Fibroblast of lung (primary cell): ENCODE results near the gene CHRNA5. TPM values are rescaled to one million over a fixed set of nuclear protein-coding genes. Genes with fewer than 3 reads are reported as not detected.
"Not testable (repeated sequence)": the region's sequence is repeated elsewhere in the genome, so short reads cannot be mapped to it uniquely, and the experiment has no call there.

Experiments
- DNase-seq, 2 donors: peaks; one replicate each; pipeline versions ENCODE4 v3.0.0 to v3.0.0-alpha.2; 2010; ENCODE audit warnings: low read depth in 2 of 2
- H2AFZ ChIP-seq: 2 replicates; pipeline ENCODE4 v1.5.1; 2012; ENCODE audit warnings: low read length, control low read depth, inconsistent platforms
- H3K27ac ChIP-seq: 2 replicates; pipeline ENCODE4 v1.5.1; 2011; ENCODE audit warnings: low read length, control low read depth; ENCODE audit not compliant: insufficient read depth
- H3K27me3 ChIP-seq: 2 replicates; pipeline ENCODE4 v1.5.1; 2011; ENCODE audit warnings: mild to moderate bottlenecking, low read length; ENCODE audit not compliant: control insufficient read depth, insufficient read depth
- H3K36me3 ChIP-seq: 2 replicates; pipeline ENCODE4 v1.5.1; 2011; ENCODE audit warnings: low read length; ENCODE audit not compliant: control insufficient read depth, insufficient read depth
- H3K4me1 ChIP-seq: 2 replicates; pipeline ENCODE4 v1.5.1; 2011; ENCODE audit warnings: low read length; ENCODE audit not compliant: control insufficient read depth, insufficient read depth; ENCODE audit errors: extremely low read depth
- H3K4me2 ChIP-seq: 2 replicates; pipeline ENCODE4 v1.5.1; 2011; ENCODE audit warnings: low read length, control low read depth; ENCODE audit not compliant: insufficient read depth; ENCODE audit errors: extremely low read depth
- H3K4me3 ChIP-seq, 4 experiments: fragments of 200-600 bp in 1 of 4; sonication (generic) in 1 of 4; replicated peaks in 1 of 4; 2 replicates each; pipeline ENCODE4 v1.5.1; 2011 to 2016; ENCODE audit warnings: low read length in 4 of 4, low read depth in 3 of 4, mild to moderate bottlenecking in 3 of 4, control low read depth in 2 of 4, inconsistent platforms in 1 of 4, mixed read lengths in 1 of 4; ENCODE audit not compliant: insufficient read depth in 1 of 4; ENCODE audit errors: control extremely low read depth in 1 of 4
- H3K79me2 ChIP-seq: 2 replicates; pipeline ENCODE4 v1.5.1; 2012; ENCODE audit warnings: mild to moderate bottlenecking, low read length, inconsistent platforms; ENCODE audit not compliant: control insufficient read depth, insufficient read depth
- H3K9ac ChIP-seq: 2 replicates; pipeline ENCODE4 v1.5.1; 2011; ENCODE audit warnings: mild to moderate bottlenecking, low read length, control low read depth; ENCODE audit not compliant: insufficient read depth
- H3K9me3 ChIP-seq: 2 replicates; pipeline ENCODE4 v1.5.1; 2012; ENCODE audit warnings: low read depth, low read length; ENCODE audit not compliant: control insufficient read depth, insufficient read depth
- H4K20me1 ChIP-seq: 2 replicates; pipeline ENCODE4 v1.5.1; 2011; ENCODE audit warnings: low read length; ENCODE audit not compliant: control insufficient read depth, insufficient read depth; ENCODE audit errors: extremely low read depth
- EZH2 ChIP-seq: IDR thresholded peaks from 2 replicates; pipeline ENCODE4 v1.5.1; 2012; ENCODE audit warnings: low read length, control low read depth, mild to moderate bottlenecking; ENCODE audit errors: missing control alignments
- polyA plus RNA-seq, 2 donors: library from polyadenylated mRNA; depleted of rRNA in 1 of 2; stranded (reverse) in 1 of 2; unstranded in 1 of 2; fragments of >200 nt; gene quantifications; 2 replicates each; pipeline ENCODE4 v1.2.1, GENCODE V29; 2011 to 2012; ENCODE audit warnings: missing spikeins in 1 of 2
- total RNA-seq: library from RNA; depleted of rRNA; stranded (reverse); fragments of >200 nt; gene quantifications from 2 replicates; pipeline ENCODE4 v1.2.1, GENCODE V29; 2014
- TF ChIP-seq, protein P1 (sequence below), 2 donors: IDR thresholded peaks in 1 of 2; conservative IDR thresholded peaks in 1 of 2; 1 replicate in 1 of 2; 2 replicates in 1 of 2; pipeline ENCODE4 v1.5.1; 2011 to 2012; ENCODE audit warnings: low read length in 2 of 2, control low read depth in 1 of 2, inconsistent platforms in 1 of 2, low read depth in 1 of 2, mild to moderate bottlenecking in 1 of 2

The CHRNA5 gene
- total and polyA plus RNA-seq, 2 donors (not counting 1 experiment from before 2014, with no cell fraction given): 0.17 to 1.2 TPM

DNA sequence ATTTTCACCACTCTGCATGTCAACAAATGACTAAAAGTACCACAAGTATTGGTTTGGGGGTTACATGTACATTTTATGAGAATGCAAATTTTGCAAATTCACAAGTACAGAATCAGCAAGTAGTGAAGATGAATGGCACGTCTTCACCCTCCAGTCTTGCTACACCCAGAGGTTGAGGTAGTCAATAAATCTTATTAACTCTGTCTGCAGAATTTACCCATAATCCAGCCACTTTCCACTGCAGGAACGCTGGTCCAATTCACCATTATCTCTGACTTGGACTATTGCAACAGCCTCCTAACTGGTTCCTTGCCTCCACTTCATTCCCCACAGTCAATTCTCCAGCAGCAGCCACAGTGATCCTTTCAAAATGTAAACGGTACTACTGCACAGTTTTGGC, 14.5 kb upstream of the CHRNA5 start:
- no peak overlapping the region for H3K4me2 ChIP-seq
- no peak overlapping the region for H3K9ac ChIP-seq
- no peak overlapping the region for H3K27ac ChIP-seq
- no peaks in the 10 kb centered on the region for H3K4me1 ChIP-seq
- TF ChIP-seq, protein P1, sequence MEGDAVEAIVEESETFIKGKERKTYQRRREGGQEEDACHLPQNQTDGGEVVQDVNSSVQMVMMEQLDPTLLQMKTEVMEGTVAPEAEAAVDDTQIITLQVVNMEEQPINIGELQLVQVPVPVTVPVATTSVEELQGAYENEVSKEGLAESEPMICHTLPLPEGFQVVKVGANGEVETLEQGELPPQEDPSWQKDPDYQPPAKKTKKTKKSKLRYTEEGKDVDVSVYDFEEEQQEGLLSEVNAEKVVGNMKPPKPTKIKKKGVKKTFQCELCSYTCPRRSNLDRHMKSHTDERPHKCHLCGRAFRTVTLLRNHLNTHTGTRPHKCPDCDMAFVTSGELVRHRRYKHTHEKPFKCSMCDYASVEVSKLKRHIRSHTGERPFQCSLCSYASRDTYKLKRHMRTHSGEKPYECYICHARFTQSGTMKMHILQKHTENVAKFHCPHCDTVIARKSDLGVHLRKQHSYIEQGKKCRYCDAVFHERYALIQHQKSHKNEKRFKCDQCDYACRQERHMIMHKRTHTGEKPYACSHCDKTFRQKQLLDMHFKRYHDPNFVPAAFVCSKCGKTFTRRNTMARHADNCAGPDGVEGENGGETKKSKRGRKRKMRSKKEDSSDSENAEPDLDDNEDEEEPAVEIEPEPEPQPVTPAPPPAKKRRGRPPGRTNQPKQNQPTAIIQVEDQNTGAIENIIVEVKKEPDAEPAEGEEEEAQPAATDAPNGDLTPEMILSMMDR (conservative IDR thresholded peaks at IDR 0.05 in 1 of 2, IDR thresholded peaks at IDR 0.05 in 1 of 2; ENCODE audit: low read depth in 1 of 2, low read length in 2 of 2): no peak
- no peak for TF ChIP-seq EZH2
- H2AFZ ChIP-seq: no peak overlapping the region
- no peaks in the 10 kb centered on the region for H3K27me3 ChIP-seq
- H3K4me3 ChIP-seq: no peak overlapping the region
- H3K36me3 ChIP-seq: peaks cover 8% of the 10 kb centered on the region
- DNase-seq: no peak
- no peaks in the 10 kb centered on the region for H3K79me2 ChIP-seq
- no peaks in the 10 kb centered on the region for H3K9me3 ChIP-seq
- H4K20me1 ChIP-seq: no peaks in the 10 kb centered on the region

DNA sequence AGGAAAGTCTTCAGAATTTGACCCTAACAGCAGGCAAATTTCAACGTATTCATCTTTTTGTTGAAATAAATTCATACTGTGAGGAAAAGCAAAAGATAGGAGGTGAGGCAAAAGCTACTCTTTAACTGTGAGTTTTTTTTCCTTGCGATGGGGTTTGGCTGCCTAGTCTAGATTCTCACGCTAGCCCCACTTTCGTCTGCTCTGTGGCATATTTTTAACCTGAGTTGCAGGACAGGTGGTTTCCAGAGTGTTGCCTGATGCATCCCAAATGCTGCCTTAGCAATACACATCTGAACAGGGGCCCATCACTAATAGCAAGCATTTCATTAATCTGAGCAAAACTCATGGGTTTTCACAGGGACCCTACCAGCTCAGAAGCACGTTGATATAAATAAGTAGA, 13.4 kb upstream of the CHRNA5 start:
- TF ChIP-seq, protein P1 (conservative IDR thresholded peaks at IDR 0.05 in 1 of 2, IDR thresholded peaks at IDR 0.05 in 1 of 2; ENCODE audit: low read depth in 1 of 2, low read length in 2 of 2): no peak
- no peak for TF ChIP-seq EZH2

DNA sequence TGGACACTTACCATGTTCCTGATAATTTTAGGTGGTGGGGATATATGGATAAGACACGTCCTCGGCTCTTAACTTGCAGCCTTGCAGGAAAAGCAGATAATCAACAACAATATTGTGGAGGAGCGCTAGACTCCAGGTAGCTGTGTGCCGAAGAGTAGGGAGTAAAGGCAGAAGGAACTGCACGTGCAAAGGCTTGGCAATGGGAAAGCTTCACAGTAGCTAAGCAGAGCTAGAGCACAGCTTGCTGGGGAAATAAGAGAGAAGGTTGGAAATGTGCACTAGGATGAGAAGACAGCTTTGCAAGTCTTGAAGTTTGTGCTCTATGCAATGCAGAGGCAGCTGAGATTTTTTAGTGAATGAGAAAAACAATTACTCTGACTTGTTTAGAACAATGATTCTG, 12.7 kb upstream of the CHRNA5 start:
- no peaks in the 10 kb centered on the region for H3K9me3 ChIP-seq
- H2AFZ ChIP-seq: no peak overlapping the region
- H3K36me3 ChIP-seq: peaks cover 7% of the 10 kb centered on the region
- TF ChIP-seq, protein P1 (conservative IDR thresholded peaks at IDR 0.05 in 1 of 2, IDR thresholded peaks at IDR 0.05 in 1 of 2; ENCODE audit: low read depth in 1 of 2, low read length in 2 of 2): no peak
- TF ChIP-seq EZH2: no peak
- H3K4me2 ChIP-seq: no peak overlapping the region
- H3K27ac ChIP-seq: no peak overlapping the region
- no peaks in the 10 kb centered on the region for H3K79me2 ChIP-seq
- DNase-seq: no peak
- H3K27me3 ChIP-seq: no peaks in the 10 kb centered on the region
- H4K20me1 ChIP-seq: no peaks in the 10 kb centered on the region
- no peaks in the 10 kb centered on the region for H3K4me1 ChIP-seq
- H3K4me3 ChIP-seq: no peak overlapping the region
- H3K9ac ChIP-seq: no peak overlapping the region

More for the DNA sequence above, 13.4 kb upstream of the CHRNA5 start:
- Histone ChIP-seq H3K4me3 (no peak overlapping the region), H3K9ac (no peak overlapping the region), H3K79me2 (no peaks in the 10 kb centered on the region), H3K4me2 (no peak overlapping the region), H3K27me3 (no peaks in the 10 kb centered on the region), H2AFZ (no peak overlapping the region), H3K36me3 (peaks cover 7% of the 10 kb centered on the region), H4K20me1 (no peaks in the 10 kb centered on the region), H3K27ac (no peak overlapping the region), H3K9me3 (no peaks in the 10 kb centered on the region), H3K4me1 (no peaks in the 10 kb centered on the region)
- DNase-seq: no peak

DNA sequence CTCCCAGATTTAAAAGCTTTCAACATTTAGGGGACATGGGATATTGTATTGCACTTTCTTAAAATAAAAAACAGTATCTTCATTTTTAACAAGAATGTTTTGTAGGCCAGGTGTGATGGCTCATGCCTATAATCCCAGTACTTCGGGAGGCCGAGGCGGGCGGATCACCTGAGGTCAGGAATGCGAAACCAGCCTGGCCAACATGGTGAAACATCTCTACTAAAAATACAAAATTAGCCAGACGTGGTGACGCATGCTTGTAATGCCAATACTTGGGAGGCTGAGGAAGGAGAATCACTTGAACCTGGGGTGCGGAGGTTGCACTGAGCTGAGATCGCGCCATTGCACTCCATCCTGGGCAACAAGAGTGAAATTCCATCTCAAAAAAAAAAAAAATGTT, 5.1 kb upstream of the CHRNA5 start:
- DNase-seq, H4K20me1 ChIP-seq, H3K27me3 ChIP-seq, H2AFZ ChIP-seq, H3K4me2 ChIP-seq, H3K4me3 ChIP-seq, H3K36me3 ChIP-seq, H3K79me2 ChIP-seq, H3K27ac ChIP-seq, H3K9ac ChIP-seq, H3K4me1 ChIP-seq, H3K9me3 ChIP-seq: not testable (repeated sequence)
